LNCaP clone FGC (cell line): Measurements from ENCODE around the gene RPS18.
A peak's percentile ranks its signal among the peaks of the same experiment; 100 is the strongest.

ENCODE experiments used
- DNase-seq: peaks from one replicate; pipeline ENCODE4 v3.0.0-alpha.2; 2011; ENCODE audit warnings: low read depth
- H3K4me3 ChIP-seq: 2 replicates; pipeline ENCODE4 v1.5.1; 2011; ENCODE audit warnings: mild to moderate bottlenecking, low read depth, low read length, control low read depth
- CTCF ChIP-seq: IDR thresholded peaks from 2 replicates; pipeline ENCODE4 v1.5.1; 2012; ENCODE audit warnings: mild to moderate bottlenecking; ENCODE audit not compliant: control insufficient read depth, insufficient read depth; ENCODE audit errors: extremely low read depth

Gene RPS18

GRCh38 chr6:33298773-33299236 is 26.9 kb downstream of the RPS18 start, which contains the start of gene RGL2:
Gene RGL2 (minus strand): TSS chr6:33298942. CDS start chr6:33298610, 332 bp downstream.
- peak within 1 kb of the TSS; percentile 91 for H3K4me3 ChIP-seq
- no peak for DNase-seq
- TF ChIP-seq CTCF, result no peak

- peak overlapping the region; percentile 91 for H3K4me3 ChIP-seq
- no peak for DNase-seq
- TF ChIP-seq CTCF, result peak; percentile 80
These were observed 27.5 kb downstream of the RPS18 start for GRCh38 chr6:33299237-33299944.

- no peak overlapping the region for H3K4me3 ChIP-seq
- DNase-seq, result no peak
- no peak for TF ChIP-seq CTCF
These were observed 30.0 kb downstream of the RPS18 start for GRCh38 chr6:33301877-33302276.

- DNase-seq, result no peak
- no peak for TF ChIP-seq CTCF
These were observed 32.3 kb downstream of the RPS18 start for GRCh38 chr6:33304216-33304615.

GRCh38 chr6:33305052-33305451 is 33.2 kb downstream of the RPS18 start:
- no peak overlapping the region for H3K4me3 ChIP-seq
- DNase-seq, result no peak
- no peak for TF ChIP-seq CTCF

More at GRCh38 chr6:33304216-33304615, 32.3 kb downstream of the RPS18 start:
- H3K4me3 ChIP-seq, result no peak overlapping the region

- no peak for TF ChIP-seq CTCF
- H3K4me3 ChIP-seq, result no peak overlapping the region
- no peak for DNase-seq
These were observed 34.5 kb downstream of the RPS18 start for GRCh38 chr6:33306356-33306755.

- TF ChIP-seq CTCF, result no peak
- DNase-seq, result peak; percentile 66
- peak overlapping the region; percentile 76 for H3K4me3 ChIP-seq
These were observed 40.7 kb downstream of the RPS18 start for GRCh38 chr6:33312361-33313104.
